Erythroblast (primary cell): ENCODE measurements around the gene HP1BP3.

Source experiments
- GATA1 ChIP-seq: IDR thresholded peaks from 2 replicates; pipeline ENCODE4 v1.6.1; 2011; ENCODE audit warnings: low read depth, mild to moderate bottlenecking, control low read depth, low read length, moderate library complexity
- POLR2A ChIP-seq: IDR thresholded peaks from 2 replicates; pipeline ENCODE4 v1.6.1; 2011; ENCODE audit warnings: mild to moderate bottlenecking, low read length

DNA sequence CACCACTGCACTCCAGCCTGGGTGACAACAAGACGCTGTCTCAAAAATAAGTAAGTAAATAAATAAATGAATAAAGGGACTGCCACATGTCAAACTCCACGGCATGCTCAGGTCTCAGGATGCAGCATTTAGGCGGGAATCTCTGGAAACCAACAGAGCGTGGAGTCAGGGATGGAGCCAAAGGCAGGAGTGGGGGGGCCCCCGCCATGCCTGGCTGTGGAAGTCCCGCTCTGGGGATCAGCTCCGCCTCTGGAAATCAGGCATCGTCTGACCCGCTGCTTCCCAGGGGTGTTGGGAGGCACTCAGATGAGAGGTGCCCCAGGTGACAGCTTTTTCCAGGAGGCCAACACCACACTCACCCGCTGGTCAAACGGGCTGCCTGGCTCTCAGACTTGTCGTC, 89.5 kb downstream of the HP1BP3 start:
- TF ChIP-seq GATA1 (no peak), POLR2A (no peak)
